Vagina (tissue), 2 donors: Measurements from ENCODE around the gene ZMYND8.

Source experiments
- CTCF ChIP-seq, 3 experiments: fragments of 450-650 bp in 2 of 3; fragments of 200-600 bp in 1 of 3; sonication (generic) in 1 of 3; IDR thresholded peaks; one replicate each; pipeline ENCODE4 v1.5.1; 2017 to 2019; ENCODE audit warnings: antibody characterized with exemption in 3 of 3, mild to moderate bottlenecking in 2 of 3, moderate library complexity in 2 of 3
- POLR2A ChIP-seq, 2 donors: fragments of 450-650 bp; IDR thresholded peaks; one replicate each; pipeline ENCODE4 v1.6.1; 2017; ENCODE audit warnings: antibody characterized with exemption in 2 of 2, mild to moderate bottlenecking in 2 of 2, moderate library complexity in 2 of 2
- POLR2AphosphoS5 ChIP-seq, 2 donors: sonication (generic); formaldehyde crosslinking; IDR thresholded peaks; one replicate each; pipeline ENCODE4 v1.9.0; 2017; ENCODE audit warnings: antibody characterized with exemption in 2 of 2, mild to moderate bottlenecking in 2 of 2, low read depth in 1 of 2; ENCODE audit not compliant: insufficient read depth in 1 of 2

- no peak for TF ChIP-seq POLR2A (IDR thresholded peaks at IDR 0.05)
- no peak for TF ChIP-seq CTCF (IDR thresholded peaks at IDR 0.05)
- no peak for TF ChIP-seq POLR2AphosphoS5 (IDR thresholded peaks at IDR 0.05; ENCODE audit: insufficient read depth in 1 of 2, low read depth in 1 of 2)
Measured at GRCh38 chr20:47210470-47210869, 146.0 kb downstream of the ZMYND8 start.
